ENCODE results near the gene RAMP1. TPM values are rescaled to one million over a fixed set of nuclear protein-coding genes. Genes with fewer than 3 reads are reported as not detected.
A peak's percentile ranks its signal among the peaks of the same experiment; 100 is the strongest.
"Not testable (repeated sequence)": the region's sequence is repeated elsewhere in the genome, so short reads cannot be mapped to it uniquely, and the experiment has no call there.

Gene RAMP1
- total RNA-seq, 1 donor from 2014 or later = 4.4 TPM

DNA sequence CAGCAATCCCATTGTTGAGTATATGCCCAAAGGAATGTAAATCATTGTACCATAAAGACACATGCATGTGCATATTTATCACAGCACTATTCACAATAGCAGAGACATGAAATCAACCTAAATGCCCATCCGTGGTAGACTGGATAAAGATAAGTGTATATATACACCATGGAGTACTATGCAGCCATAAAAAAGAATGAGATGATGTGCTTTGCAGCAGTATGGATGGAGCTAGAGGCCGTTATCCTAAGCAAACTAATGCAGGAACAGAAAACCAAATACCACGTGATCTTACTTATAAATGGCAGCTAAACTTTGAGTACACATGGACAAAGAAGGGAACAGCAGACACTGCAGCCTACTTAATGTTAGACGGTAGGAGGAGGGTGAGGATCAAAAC, 18.4 kb upstream of the RAMP1 start:
- H3K4me3 ChIP-seq (ENCODE audit: low read depth, low read length) = no peak overlapping the region
- no peaks in the 10 kb centered on the region for H3K27me3 ChIP-seq (ENCODE audit: control insufficient read depth, insufficient read depth, low read length)
- TF ChIP-seq, protein P1, sequence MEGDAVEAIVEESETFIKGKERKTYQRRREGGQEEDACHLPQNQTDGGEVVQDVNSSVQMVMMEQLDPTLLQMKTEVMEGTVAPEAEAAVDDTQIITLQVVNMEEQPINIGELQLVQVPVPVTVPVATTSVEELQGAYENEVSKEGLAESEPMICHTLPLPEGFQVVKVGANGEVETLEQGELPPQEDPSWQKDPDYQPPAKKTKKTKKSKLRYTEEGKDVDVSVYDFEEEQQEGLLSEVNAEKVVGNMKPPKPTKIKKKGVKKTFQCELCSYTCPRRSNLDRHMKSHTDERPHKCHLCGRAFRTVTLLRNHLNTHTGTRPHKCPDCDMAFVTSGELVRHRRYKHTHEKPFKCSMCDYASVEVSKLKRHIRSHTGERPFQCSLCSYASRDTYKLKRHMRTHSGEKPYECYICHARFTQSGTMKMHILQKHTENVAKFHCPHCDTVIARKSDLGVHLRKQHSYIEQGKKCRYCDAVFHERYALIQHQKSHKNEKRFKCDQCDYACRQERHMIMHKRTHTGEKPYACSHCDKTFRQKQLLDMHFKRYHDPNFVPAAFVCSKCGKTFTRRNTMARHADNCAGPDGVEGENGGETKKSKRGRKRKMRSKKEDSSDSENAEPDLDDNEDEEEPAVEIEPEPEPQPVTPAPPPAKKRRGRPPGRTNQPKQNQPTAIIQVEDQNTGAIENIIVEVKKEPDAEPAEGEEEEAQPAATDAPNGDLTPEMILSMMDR (IDR thresholded peaks at IDR 0.05; ENCODE audit: insufficient read depth, low read length, poor library complexity, severe bottlenecking) = no peak
- no peaks in the 10 kb centered on the region for H3K36me3 ChIP-seq (ENCODE audit: control insufficient read depth, insufficient read depth, low read length)
- no peak for DNase-seq (ENCODE audit: low read depth)

DNA sequence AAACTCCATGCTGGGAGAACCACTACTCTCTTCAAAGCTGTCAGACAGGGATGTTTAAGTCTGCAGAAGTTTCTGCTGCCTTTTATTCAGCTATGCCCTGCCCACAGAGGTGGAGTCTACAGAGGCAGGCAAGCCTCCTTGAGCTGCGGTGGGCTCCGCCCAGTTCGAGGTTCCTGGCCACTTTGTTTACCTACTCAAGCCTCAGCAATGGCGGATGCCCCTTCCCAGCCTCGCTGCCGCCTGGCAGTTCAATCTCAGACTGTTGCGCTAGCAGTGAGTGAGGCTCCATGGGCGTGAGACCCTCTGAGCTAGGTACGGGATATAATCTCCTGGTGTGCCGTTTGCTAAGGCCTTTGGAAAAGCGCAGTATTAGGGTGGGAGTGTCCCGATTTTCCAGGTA, 10.5 kb upstream of the RAMP1 start:
- H3K27me3 ChIP-seq (ENCODE audit: control insufficient read depth, insufficient read depth, low read length); DNase-seq (ENCODE audit: low read depth); H3K36me3 ChIP-seq (ENCODE audit: control insufficient read depth, insufficient read depth, low read length); H3K4me3 ChIP-seq (ENCODE audit: low read depth, low read length): not testable (repeated sequence)

DNA sequence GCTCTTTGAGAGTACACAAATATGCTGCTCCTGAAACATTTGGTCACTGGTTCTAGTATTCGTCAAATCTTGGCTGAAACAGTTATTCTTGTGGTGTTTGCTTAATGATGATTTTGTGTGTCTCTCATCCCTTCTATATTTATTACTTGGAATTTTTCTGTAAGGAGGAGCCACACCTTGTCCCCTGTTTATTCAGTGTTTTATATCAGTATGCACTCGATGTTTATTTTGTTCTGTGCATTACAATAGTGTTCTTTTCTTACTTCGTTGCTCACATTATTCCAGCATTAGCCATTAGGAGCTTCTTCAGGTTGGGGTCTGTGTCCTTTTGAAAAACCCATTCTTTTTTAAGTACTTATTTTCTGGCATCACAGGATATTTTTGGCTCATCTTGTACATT, 5.1 kb upstream of the RAMP1 start:
- TF ChIP-seq, protein P1 (IDR thresholded peaks at IDR 0.05; ENCODE audit: insufficient read depth, low read length, poor library complexity, severe bottlenecking) = no peak
- DNase-seq (ENCODE audit: low read depth) = no peak
- no peaks in the 10 kb centered on the region for H3K27me3 ChIP-seq (ENCODE audit: control insufficient read depth, insufficient read depth, low read length)
- no peak overlapping the region for H3K4me3 ChIP-seq (ENCODE audit: low read depth, low read length)
- H3K36me3 ChIP-seq (ENCODE audit: control insufficient read depth, insufficient read depth, low read length) = no peaks in the 10 kb centered on the region

DNA sequence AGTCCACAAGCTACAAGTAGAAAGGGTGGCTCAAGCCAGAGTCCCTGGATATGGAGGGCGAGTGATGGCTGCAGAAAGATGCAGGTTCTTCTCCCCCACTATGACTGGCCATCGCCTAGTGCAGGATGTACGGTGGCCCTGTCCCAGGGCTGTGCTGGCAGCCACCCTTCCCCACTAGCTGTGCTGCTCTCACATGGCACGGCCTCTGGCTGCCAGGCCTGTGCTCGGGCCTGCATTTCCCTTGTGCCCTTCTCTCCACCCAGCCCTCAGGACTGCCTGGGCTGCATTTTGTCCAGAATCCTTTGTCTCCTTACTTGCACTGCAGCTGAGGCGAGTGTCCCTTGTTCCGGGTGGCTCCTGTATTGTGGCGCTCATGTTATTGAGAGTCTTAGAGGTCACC, 1.6 kb upstream of the RAMP1 start:
- Histone ChIP-seq H3K36me3 (ENCODE audit: control insufficient read depth, insufficient read depth, low read length) (no peaks in the 10 kb centered on the region), H3K27me3 (ENCODE audit: control insufficient read depth, insufficient read depth, low read length) (no peaks in the 10 kb centered on the region), H3K4me3 (ENCODE audit: low read depth, low read length) (no peak overlapping the region)
- no peak for DNase-seq (ENCODE audit: low read depth)
- TF ChIP-seq, protein P1 (IDR thresholded peaks at IDR 0.05; ENCODE audit: insufficient read depth, low read length, poor library complexity, severe bottlenecking) = no peak

DNA sequence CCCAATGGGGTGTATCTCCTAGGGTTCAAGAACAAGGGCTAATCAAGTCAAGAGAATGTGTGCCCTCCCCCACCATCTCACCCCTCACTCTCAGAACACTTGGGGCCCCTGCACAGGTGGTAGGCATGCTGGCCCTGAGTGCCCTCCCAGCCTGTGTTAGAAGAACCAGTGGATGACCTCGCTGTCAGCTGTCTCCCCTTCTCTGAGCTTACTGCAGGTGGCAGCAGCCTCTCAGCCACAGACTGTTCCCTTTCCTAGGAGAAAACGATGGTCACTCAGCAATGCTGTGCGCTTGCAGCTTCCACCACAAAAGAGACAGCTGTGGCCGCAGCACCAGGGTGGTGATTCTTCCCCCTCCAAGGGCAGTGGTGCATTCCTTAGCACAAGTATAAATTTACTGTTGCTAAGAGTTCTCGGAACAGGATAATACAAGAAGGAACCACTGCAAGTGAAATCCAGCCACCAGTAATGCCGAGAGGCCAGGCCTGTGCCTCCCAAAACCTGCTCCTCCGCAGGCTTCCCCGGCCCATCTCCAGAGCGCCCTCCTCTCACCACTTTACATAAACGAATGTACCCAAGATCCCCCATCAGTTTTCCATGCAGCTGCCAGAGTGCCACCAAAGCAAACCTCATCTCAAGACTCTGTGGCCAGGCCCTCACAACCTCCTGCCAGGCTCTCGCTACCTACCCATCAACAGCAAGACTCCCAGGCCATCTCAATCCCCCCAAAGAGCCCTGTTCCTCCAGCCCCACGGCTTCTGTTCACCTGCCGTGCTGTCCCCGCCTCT, 935 bp upstream of the RAMP1 start:
- Histone ChIP-seq H3K27me3 (ENCODE audit: control insufficient read depth, insufficient read depth, low read length) (no peaks in the 10 kb centered on the region), H3K4me3 (ENCODE audit: low read depth, low read length) (no peak overlapping the region), H3K36me3 (ENCODE audit: control insufficient read depth, insufficient read depth, low read length) (no peaks in the 10 kb centered on the region)
- TF ChIP-seq, protein P1 (IDR thresholded peaks at IDR 0.05; ENCODE audit: insufficient read depth, low read length, poor library complexity, severe bottlenecking) = peak; percentile 88
- DNase-seq (ENCODE audit: low read depth) = peak; percentile 51

DNA sequence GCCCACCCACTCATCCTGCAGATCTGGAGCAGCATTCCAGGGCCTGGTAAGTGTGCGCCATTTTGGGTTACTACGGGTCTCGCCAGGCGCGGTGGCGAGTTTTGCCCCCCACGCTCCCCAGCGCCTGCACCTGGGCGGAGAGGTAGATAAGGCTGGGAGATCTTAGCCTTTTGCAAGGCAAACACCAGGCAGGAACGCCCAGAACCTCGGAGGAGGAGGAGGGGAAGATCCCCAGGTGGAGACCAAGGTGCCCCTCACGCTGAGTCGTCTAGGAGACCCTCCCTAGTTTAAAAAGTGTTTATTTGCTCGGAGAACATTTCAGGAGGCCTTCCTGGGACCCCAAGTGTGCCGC, 365 bp upstream of the RAMP1 start:
- no peak overlapping the region for H3K4me3 ChIP-seq (ENCODE audit: low read depth, low read length)

More for the DNA sequence above, 365 bp upstream of the RAMP1 start:
- DNase-seq (ENCODE audit: low read depth) = no peak
- no peaks in the 10 kb centered on the region for H3K36me3 ChIP-seq (ENCODE audit: control insufficient read depth, insufficient read depth, low read length)
- TF ChIP-seq, protein P1 (IDR thresholded peaks at IDR 0.05; ENCODE audit: insufficient read depth, low read length, poor library complexity, severe bottlenecking) = no peak
- no peaks in the 10 kb centered on the region for H3K27me3 ChIP-seq (ENCODE audit: control insufficient read depth, insufficient read depth, low read length)

All from kidney epithelial cell (primary cell).